DND-41 (cell line): ENCODE results near the gene SH3GLB2.

Experiments
- ATAC-seq: fragments of 200-7000 bp; cut with Tn5 transposase; 3 replicates; pipeline ENCODE4 v1.9.1; 2021; ENCODE audit warnings: low read depth; ENCODE audit not compliant: insufficient read depth
- DNase-seq: peaks from one replicate; pipeline ENCODE4 v3.0.0-alpha.2; 2020
- H2AFZ ChIP-seq: 2 replicates; pipeline ENCODE4 v1.6.0; 2012; ENCODE audit warnings: low read depth, low read length
- H3K27ac ChIP-seq: 2 replicates; pipeline ENCODE4 v1.5.1; 2012; ENCODE audit warnings: low read length, inconsistent platforms
- H3K27me3 ChIP-seq: fragments of 200-600 bp; sonication (generic); 2 replicates; pipeline ENCODE4 v1.6.0; 2012; ENCODE audit warnings: low read length, mild to moderate bottlenecking, inconsistent platforms; ENCODE audit not compliant: insufficient read depth, poor library complexity
- H3K36me3 ChIP-seq: 2 replicates; pipeline ENCODE4 v1.5.1; 2012; ENCODE audit warnings: low read length, inconsistent platforms; ENCODE audit not compliant: insufficient read depth
- H3K4me1 ChIP-seq: 2 replicates; pipeline ENCODE4 v1.5.1; 2012; ENCODE audit warnings: mild to moderate bottlenecking, low read length; ENCODE audit not compliant: insufficient read depth
- H3K4me2 ChIP-seq: 2 replicates; pipeline ENCODE4 v1.6.0; 2012; ENCODE audit warnings: mild to moderate bottlenecking, moderate library complexity, low read length, inconsistent platforms; ENCODE audit not compliant: insufficient read depth
- H3K4me3 ChIP-seq, 2 experiments: fragments of 200-600 bp in 1 of 2; shearing (Covaris generic) in 1 of 2; 2 replicates each; pipeline ENCODE4 v1.5.1; 2012 to 2016; ENCODE audit warnings: inconsistent platforms in 2 of 2, low read length in 2 of 2, mild to moderate bottlenecking in 2 of 2, low read depth in 1 of 2, moderate library complexity in 1 of 2
- H3K79me2 ChIP-seq: 2 replicates; pipeline ENCODE4 v1.6.0; 2012; ENCODE audit warnings: low read length, inconsistent platforms; ENCODE audit not compliant: insufficient read depth
- H3K9ac ChIP-seq: 2 replicates; pipeline ENCODE4 v1.6.0; 2012; ENCODE audit warnings: low read depth, mild to moderate bottlenecking, inconsistent platforms, low read length, moderate library complexity
- H3K9me3 ChIP-seq: 2 replicates; pipeline ENCODE4 v1.5.1; 2012; ENCODE audit warnings: low read length, moderate library complexity, mild to moderate bottlenecking, inconsistent platforms; ENCODE audit not compliant: insufficient read depth, severe bottlenecking
- H4K20me1 ChIP-seq: 2 replicates; pipeline ENCODE4 v1.6.0; 2012; ENCODE audit warnings: low read length; ENCODE audit not compliant: insufficient read depth
- EZH2 ChIP-seq: IDR thresholded peaks from 3 replicates; pipeline ENCODE4 v1.6.1; 2012; ENCODE audit warnings: borderline replicate concordance, low read depth, mild to moderate bottlenecking, moderate library complexity, low read length, inconsistent platforms; ENCODE audit not compliant: severe bottlenecking
- TF ChIP-seq, protein P1 (sequence below): IDR thresholded peaks from 2 replicates; pipeline ENCODE4 v1.5.1; 2012; ENCODE audit warnings: borderline replicate concordance, low read length, moderate library complexity, mild to moderate bottlenecking; ENCODE audit not compliant: poor library complexity, severe bottlenecking; ENCODE audit errors: extremely low read depth

The SH3GLB2 gene

DNA sequence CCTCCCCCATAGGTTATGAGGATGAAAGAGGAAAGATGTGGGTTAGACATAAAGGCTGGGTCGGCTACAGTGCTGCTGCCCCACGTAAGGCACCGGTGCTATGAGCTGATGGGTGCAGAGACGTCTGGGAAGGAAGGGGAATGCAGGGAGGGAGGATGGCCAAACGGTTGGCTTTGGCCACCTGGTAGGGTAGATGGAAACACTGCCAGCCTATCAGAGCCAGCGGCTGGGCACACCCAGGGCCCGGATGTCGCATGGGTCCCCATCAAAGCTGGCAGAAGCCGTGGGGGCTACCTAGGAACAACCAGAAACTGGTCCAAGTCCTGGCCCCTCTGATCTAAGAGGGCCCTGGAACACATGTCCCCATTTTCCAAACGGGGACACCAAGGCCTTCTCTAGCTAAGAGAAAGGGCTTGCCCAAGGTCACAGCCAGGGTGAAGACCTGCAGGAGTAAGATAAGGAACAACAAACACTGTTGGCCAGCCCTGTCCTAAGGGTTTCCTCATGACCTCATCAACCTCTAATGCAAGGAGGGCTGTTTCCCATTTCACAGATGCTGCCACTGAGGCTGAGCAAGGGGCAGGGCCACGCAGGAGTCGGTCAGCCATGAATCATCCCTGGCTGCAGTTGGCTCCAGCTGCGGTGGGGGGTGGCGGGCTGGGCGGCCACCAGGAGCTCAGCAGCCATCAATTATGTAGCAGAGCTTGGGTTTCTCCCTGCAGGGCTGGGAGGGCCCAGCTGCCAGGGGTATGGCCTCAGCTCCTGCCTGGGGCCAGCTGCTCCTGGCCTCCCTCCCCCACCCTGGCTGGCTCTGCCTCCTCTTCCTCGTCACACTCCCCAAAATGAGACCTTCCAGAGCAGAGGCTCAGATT is 4.9 kb downstream of the SH3GLB2 start:
- H3K9me3 ChIP-seq: no peaks in the 10 kb centered on the region
- TF ChIP-seq, protein P1, sequence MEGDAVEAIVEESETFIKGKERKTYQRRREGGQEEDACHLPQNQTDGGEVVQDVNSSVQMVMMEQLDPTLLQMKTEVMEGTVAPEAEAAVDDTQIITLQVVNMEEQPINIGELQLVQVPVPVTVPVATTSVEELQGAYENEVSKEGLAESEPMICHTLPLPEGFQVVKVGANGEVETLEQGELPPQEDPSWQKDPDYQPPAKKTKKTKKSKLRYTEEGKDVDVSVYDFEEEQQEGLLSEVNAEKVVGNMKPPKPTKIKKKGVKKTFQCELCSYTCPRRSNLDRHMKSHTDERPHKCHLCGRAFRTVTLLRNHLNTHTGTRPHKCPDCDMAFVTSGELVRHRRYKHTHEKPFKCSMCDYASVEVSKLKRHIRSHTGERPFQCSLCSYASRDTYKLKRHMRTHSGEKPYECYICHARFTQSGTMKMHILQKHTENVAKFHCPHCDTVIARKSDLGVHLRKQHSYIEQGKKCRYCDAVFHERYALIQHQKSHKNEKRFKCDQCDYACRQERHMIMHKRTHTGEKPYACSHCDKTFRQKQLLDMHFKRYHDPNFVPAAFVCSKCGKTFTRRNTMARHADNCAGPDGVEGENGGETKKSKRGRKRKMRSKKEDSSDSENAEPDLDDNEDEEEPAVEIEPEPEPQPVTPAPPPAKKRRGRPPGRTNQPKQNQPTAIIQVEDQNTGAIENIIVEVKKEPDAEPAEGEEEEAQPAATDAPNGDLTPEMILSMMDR: no peak
- TF ChIP-seq EZH2: no peak
- H3K4me1 ChIP-seq: peaks cover 21% of the 10 kb centered on the region
- H3K27ac ChIP-seq: no peak overlapping the region
- peak overlapping the region; percentile 26; the same call in 1 of the 2 replicates for H3K9ac ChIP-seq
- H3K27me3 ChIP-seq: no peaks in the 10 kb centered on the region
- DNase-seq (no peak), ATAC-seq (no peak)
- no peak overlapping the region for H3K4me2 ChIP-seq
- H2AFZ ChIP-seq: no peak overlapping the region
- peaks cover 49% of the 10 kb centered on the region for H3K79me2 ChIP-seq
- peaks cover 34% of the 10 kb centered on the region for H4K20me1 ChIP-seq
- H3K36me3 ChIP-seq: peaks cover 3% of the 10 kb centered on the region
- H3K4me3 ChIP-seq: no peak overlapping the region

DNA sequence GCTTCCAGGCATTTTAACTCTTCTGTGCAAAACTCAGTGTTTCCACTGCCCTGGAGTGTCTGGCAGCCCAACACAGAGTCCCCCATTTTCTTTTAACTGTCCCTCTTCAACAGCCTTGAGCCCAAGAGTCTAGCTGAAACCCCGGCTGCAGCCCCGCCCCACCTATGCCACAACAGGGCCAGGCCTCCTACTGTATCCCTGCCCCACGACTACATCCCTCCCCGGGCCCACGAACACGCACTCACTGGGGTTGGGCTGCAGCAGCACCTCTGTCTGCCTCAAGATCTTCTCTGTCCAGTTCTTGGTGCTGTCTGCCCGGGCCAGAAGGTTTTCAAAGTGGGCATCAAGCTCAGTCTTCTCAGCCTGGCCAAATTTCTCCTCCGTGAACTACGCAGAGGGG is 6.1 kb downstream of the SH3GLB2 start:
- Histone ChIP-seq H3K4me1 (peaks cover 14% of the 10 kb centered on the region), H4K20me1 (peaks cover 27% of the 10 kb centered on the region), H3K9ac (no peak overlapping the region), H3K4me3 (no peak overlapping the region), H3K9me3 (no peaks in the 10 kb centered on the region), H3K36me3 (peaks cover 2% of the 10 kb centered on the region), H3K79me2 (peaks cover 40% of the 10 kb centered on the region), H3K27me3 (no peaks in the 10 kb centered on the region), H3K27ac (no peak overlapping the region), H3K4me2 (no peak overlapping the region), H2AFZ (no peak overlapping the region)
- no peak for DNase-seq
- TF ChIP-seq EZH2: no peak
- TF ChIP-seq, protein P1: no peak
- ATAC-seq: no peak

DNA sequence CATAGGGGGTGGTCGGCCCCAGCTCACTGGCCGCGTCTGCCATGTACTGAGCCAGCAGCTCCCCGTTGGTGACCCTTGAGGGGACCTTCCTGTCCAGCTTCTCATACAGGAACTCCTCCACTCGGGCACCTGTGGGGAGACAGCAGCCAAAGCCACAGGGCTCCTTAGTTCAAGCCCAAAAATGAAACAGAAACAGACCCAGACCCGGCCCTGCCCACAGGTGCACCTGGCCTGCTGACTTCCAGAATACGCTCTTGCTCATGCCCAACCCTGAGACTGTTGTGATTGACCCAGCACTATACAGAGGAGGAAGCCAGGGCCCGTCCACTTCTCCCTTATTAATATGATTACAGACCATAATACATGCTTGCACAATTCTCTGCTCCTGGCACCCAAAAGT is 7.0 kb downstream of the SH3GLB2 start:
- Histone ChIP-seq H3K4me3 (no peak overlapping the region), H3K4me1 (peaks cover 5% of the 10 kb centered on the region), H3K79me2 (peaks cover 31% of the 10 kb centered on the region), H3K9me3 (no peaks in the 10 kb centered on the region), H2AFZ (no peak overlapping the region), H3K27ac (no peak overlapping the region), H3K4me2 (no peak overlapping the region), H4K20me1 (peaks cover 18% of the 10 kb centered on the region), H3K36me3 (peaks cover 2% of the 10 kb centered on the region), H3K9ac (no peak overlapping the region), H3K27me3 (no peaks in the 10 kb centered on the region)
- TF ChIP-seq, protein P1: no peak
- TF ChIP-seq EZH2: no peak
- ATAC-seq (peak; percentile 24; the same call in 1 of the 3 replicates), DNase-seq (no peak)
